Body of pancreas (tissue), 4 donors: Measurements from ENCODE around the gene BTNL9. TPM values are rescaled to one million over a fixed set of nuclear protein-coding genes. Genes with fewer than 3 reads are reported as not detected.

ENCODE experiments used
- ATAC-seq: fragments of 150-250 bp; one replicate; pipeline ENCODE4 v1.9.1; 2016
- DNase-seq, 4 donors: peaks; one replicate each; pipeline ENCODE4 v3.0.0-alpha.2; 2019
- H3K27ac ChIP-seq, 4 donors: fragments of 200-600 bp; sonication (generic); 1 replicate in 3 of 4; 2 replicates in 1 of 4; pipeline versions ENCODE4 v1.5.1 to v1.6.1; 2016 to 2019; ENCODE audit warnings: mild to moderate bottlenecking in 1 of 4, mixed read lengths in 1 of 4, moderate library complexity in 1 of 4
- H3K27me3 ChIP-seq, 2 donors: fragments of 200-600 bp; sonication (generic); one replicate each; pipeline ENCODE4 v1.6.0; 2016; ENCODE audit warnings: mild to moderate bottlenecking in 1 of 2
- H3K36me3 ChIP-seq, 2 donors: fragments of 200-600 bp; sonication (generic); replicated peaks in 1 of 2; 2 replicates each; pipeline ENCODE4 v1.5.1; 2016; ENCODE audit warnings: low read depth in 2 of 2; ENCODE audit not compliant: insufficient read depth in 1 of 2
- H3K4me1 ChIP-seq: fragments of 200-600 bp; sonication (generic); one replicate; pipeline ENCODE4 v1.6.0; 2016
- H3K4me3 ChIP-seq, 2 donors: fragments of 200-600 bp; sonication (generic); 1 replicate in 1 of 2; 2 replicates in 1 of 2; pipeline ENCODE4 v1.5.1; 2016 to 2019
- H3K9me3 ChIP-seq, 3 donors: fragments of 200-600 bp; sonication (generic); 1 replicate in 2 of 3; 2 replicates in 1 of 3; pipeline ENCODE4 v1.5.1; 2016
- POLR2A ChIP-seq, 3 donors: fragments of 450-650 bp; IDR thresholded peaks; one replicate each; pipeline ENCODE4 v1.6.1; 2016; ENCODE audit warnings: antibody characterized with exemption in 3 of 3, mild to moderate bottlenecking in 2 of 3
- WGBS, 2 donors: methylation state at CpG; one replicate each; pipeline ENCODE4 v1.1.5; 2017; 5-methylcytosine and 5-hydroxymethylcytosine counted together
- intact Hi-C: fragments of 100-400 bp; cut with DNase I; formaldehyde crosslinking; loops from one replicate; pipeline ENCODE4 v1.15.1; 2023
- total RNA-seq, 2 donors: library from RNA; depleted of rRNA; stranded (reverse); fragments of >200 nt; gene quantifications; one replicate each; pipeline ENCODE4 v1.1.0, GENCODE V29; 2016
- TF ChIP-seq, protein P1 (sequence below), 7 experiments: fragments of 450-650 bp in 4 of 7; fragments of 200-600 bp in 3 of 7; sonication (generic) in 3 of 7; IDR thresholded peaks; one replicate each; pipeline ENCODE4 v1.5.1; 2016 to 2019; ENCODE audit warnings: antibody characterized with exemption in 7 of 7

Gene BTNL9
- total RNA-seq, 2 donors from 2014 or later: 20.2 to 41.5 TPM

DNA sequence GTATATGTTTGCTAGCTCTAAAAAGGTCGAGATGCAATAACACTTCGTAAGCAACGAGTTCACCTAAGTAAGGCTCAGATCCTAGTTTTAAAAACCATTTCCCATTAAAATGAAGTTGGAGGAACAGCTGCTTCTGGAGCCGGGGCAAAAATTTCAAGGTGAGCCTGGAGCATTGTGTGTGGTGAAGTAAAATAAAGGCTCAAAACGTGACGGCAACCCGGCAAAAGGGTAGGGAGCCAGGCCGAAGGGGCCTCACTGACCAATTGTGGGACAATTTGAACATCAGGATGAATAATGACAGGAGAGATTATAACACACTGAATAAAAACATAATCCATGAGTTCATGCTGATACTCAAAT lies 20.1 kb downstream of the BTNL9 start:
- 65 to 71% methylated on average over 8 of the region's 8 CpGs for WGBS, 2 donors
- Histone ChIP-seq H3K36me3 (no peaks in the 10 kb centered on the region), H3K9me3 (no peaks in the 10 kb centered on the region), H3K27me3 (peaks cover 0 to 7% of the 10 kb centered on the region in 2 donors), H3K4me1 (peaks cover 9% of the 10 kb centered on the region), H3K27ac (no peak overlapping the region), H3K4me3 (no peak overlapping the region)
- ATAC-seq: no peak
- TF ChIP-seq, protein P1, sequence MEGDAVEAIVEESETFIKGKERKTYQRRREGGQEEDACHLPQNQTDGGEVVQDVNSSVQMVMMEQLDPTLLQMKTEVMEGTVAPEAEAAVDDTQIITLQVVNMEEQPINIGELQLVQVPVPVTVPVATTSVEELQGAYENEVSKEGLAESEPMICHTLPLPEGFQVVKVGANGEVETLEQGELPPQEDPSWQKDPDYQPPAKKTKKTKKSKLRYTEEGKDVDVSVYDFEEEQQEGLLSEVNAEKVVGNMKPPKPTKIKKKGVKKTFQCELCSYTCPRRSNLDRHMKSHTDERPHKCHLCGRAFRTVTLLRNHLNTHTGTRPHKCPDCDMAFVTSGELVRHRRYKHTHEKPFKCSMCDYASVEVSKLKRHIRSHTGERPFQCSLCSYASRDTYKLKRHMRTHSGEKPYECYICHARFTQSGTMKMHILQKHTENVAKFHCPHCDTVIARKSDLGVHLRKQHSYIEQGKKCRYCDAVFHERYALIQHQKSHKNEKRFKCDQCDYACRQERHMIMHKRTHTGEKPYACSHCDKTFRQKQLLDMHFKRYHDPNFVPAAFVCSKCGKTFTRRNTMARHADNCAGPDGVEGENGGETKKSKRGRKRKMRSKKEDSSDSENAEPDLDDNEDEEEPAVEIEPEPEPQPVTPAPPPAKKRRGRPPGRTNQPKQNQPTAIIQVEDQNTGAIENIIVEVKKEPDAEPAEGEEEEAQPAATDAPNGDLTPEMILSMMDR (IDR thresholded peaks at IDR 0.05): no peak
- no peak for TF ChIP-seq POLR2A (IDR thresholded peaks at IDR 0.05)
- intact Hi-C loops: no loop called here
- no peak for DNase-seq

DNA sequence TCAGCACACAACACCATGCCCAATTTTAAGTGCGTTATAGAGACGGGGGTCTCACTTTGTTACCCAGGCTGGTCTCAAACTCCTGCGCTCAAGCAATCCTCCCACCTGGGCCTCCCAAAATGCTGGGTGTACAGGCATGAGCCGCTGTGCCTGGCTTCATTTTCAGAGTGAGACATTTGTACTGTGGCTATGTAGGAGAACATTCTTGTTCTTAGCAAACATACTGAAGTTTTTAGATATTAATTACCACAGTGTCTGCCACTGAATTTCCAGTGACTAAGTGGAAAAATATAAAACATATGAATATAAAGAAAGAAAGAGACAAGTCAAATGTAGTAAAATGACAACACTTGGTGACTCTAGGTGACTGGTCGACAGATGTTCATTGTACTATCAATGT lies 20.9 kb downstream of the BTNL9 start:
- TF ChIP-seq POLR2A (IDR thresholded peaks at IDR 0.05): no peak
- TF ChIP-seq, protein P1 (IDR thresholded peaks at IDR 0.05): no peak
- H3K27me3 ChIP-seq: peaks cover 0 to 7% of the 10 kb centered on the region in 2 donors

DNA sequence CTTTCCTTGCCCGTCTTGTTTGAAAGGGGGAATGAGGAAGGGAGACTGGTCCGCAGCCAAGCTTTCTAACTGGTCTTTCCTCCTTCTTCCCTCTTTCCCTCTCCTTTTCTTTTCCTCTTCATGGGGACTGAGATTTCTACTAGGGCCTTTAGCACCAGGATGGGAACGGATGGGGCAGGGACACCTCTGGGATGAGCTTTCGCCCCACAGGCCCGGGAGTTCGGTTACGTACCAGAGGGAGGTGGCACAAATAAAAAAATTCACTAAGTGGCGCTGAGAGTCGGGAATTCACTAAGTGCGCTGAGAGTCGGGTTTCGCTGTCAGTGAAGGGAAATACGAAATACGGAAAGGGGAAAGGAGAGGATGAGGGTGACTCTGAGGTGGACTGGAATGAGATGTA lies 21.6 kb downstream of the BTNL9 start:
- Histone ChIP-seq H3K36me3 (no peaks in the 10 kb centered on the region), H3K27ac (no peak overlapping the region), H3K4me3 (no peak overlapping the region), H3K4me1 (peaks cover 9% of the 10 kb centered on the region), H3K9me3 (no peaks in the 10 kb centered on the region), H3K27me3 (peaks cover 0 to 7% of the 10 kb centered on the region in 2 donors)
- TF ChIP-seq POLR2A (IDR thresholded peaks at IDR 0.05): no peak
- TF ChIP-seq, protein P1 (IDR thresholded peaks at IDR 0.05): no peak
- WGBS, 2 donors: 57 to 58% methylated on average over 14 of the region's 14 CpGs
- ATAC-seq (no peak), DNase-seq (no peak)
- intact Hi-C loops: no loop called here

More for the DNA sequence above, 20.9 kb downstream of the BTNL9 start:
- WGBS, 2 donors: 74 to 83% methylated on average over 5 of the region's 5 CpGs
- Histone ChIP-seq H3K4me3 (no peak overlapping the region), H3K9me3 (no peaks in the 10 kb centered on the region), H3K27ac (no peak overlapping the region), H3K36me3 (no peaks in the 10 kb centered on the region), H3K4me1 (peaks cover 9% of the 10 kb centered on the region)
- intact Hi-C loops: no loop called here
- DNase-seq (no peak), ATAC-seq (no peak)

DNA sequence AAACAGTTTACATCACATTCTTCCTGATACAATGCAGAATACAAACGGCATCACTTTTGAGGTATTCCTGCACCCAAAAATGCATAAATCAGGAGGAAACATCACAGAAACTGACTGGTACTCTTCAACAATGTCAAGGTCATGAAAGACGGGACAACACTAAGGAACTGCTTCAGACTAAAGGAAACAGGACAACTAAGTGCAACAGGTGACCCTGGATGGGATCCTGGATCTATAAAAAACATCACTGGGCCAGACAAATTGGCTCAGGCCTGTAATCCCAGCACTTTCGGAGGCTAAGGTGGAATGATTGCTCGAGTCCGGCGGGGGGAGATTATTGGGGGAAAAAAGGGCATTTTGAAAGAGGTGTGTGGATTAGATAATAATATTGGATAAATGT lies 22.6 kb downstream of the BTNL9 start:
- 60 to 74% methylated on average over 6 of the region's 6 CpGs for WGBS, 2 donors
- H3K27ac ChIP-seq: no peak overlapping the region

DNA sequence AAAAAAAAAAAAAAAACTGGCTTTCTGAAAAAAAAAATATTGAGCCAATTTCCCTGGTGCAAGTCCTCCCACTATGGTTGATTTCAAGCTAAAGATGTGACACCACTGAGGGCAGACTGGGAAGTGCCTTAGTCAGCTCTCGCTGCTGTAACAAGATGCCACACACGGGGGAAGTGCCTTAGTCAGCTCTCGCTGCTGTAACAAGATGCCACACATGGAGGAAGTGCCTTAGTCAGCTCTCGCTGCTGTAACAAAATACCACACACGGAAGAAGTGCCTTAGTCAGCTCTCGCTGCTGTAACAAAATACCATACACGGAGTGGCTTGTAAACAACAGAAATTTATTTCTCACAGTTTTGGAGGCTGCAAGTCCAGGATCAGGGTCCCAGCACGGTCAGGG lies 23.4 kb downstream of the BTNL9 start:
- Histone ChIP-seq H3K9me3 (no peaks in the 10 kb centered on the region), H3K27ac (no peak overlapping the region), H3K4me1 (peaks cover 9% of the 10 kb centered on the region), H3K4me3 (no peak overlapping the region), H3K36me3 (no peaks in the 10 kb centered on the region), H3K27me3 (peaks cover 0 to 7% of the 10 kb centered on the region in 2 donors)
- intact Hi-C loops: no loop called here
- TF ChIP-seq, protein P1 (IDR thresholded peaks at IDR 0.05): no peak
- TF ChIP-seq POLR2A (IDR thresholded peaks at IDR 0.05): no peak
- 75% methylated on average over 8 of the region's 8 CpGs for WGBS, 2 donors
- DNase-seq (no peak), ATAC-seq (no peak)

More for the DNA sequence above, 22.6 kb downstream of the BTNL9 start:
- intact Hi-C loops: no loop called here
- H3K4me1 ChIP-seq: peaks cover 9% of the 10 kb centered on the region
- peaks cover 0 to 7% of the 10 kb centered on the region in 2 donors for H3K27me3 ChIP-seq
- TF ChIP-seq, protein P1 (IDR thresholded peaks at IDR 0.05): no peak
- ATAC-seq: no peak
- H3K4me3 ChIP-seq: no peak overlapping the region
- H3K36me3 ChIP-seq: no peaks in the 10 kb centered on the region
- no peak for DNase-seq
- no peaks in the 10 kb centered on the region for H3K9me3 ChIP-seq
